ENCODE results near the gene DMKN.
"Not testable (repeated sequence)": the region's sequence is repeated elsewhere in the genome, so short reads cannot be mapped to it uniquely, and the experiment has no call there.

DMKN gene

DNA sequence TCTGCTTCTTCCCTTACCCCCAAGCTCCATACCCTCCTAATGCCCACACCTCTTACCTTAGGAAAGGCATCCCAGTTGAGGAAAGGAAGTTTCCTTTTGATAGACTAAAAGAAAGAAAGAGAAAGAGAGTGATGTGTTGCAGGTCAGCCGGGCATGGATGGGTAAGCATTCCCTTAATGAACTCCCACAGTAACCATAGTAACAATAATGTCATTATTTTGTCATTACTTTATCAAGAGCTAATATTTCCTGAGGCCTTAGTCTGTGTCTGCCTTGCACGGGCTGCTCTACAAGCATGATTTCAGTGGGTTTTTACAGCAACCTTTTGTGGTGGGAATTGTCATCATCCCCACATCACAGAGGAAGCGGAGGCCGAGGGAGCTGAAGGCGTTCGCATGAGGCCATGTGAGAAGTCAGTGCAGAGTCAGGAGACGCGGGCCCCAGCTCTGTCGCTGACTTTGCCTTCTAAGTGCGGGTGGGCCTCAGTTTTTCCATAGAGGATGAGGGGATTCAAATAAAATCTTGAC lies 25.7 kb downstream of the DMKN start:
- TF ChIP-seq POLR2A (IDR thresholded peaks at IDR 0.05; ENCODE audit: low read depth, low read length), result no peak
- FAIRE-seq (no peak), DNase-seq (ENCODE audit: insufficient read length, low spot score) (no peak)

GRCh38 chr19:35486268-35486708 lies 27.2 kb downstream of the DMKN start:
- no peak for DNase-seq (ENCODE audit: insufficient read length, low spot score)
- no peak for TF ChIP-seq POLR2A (IDR thresholded peaks at IDR 0.05; ENCODE audit: low read depth, low read length)
- FAIRE-seq, result no peak

GRCh38 chr19:35484252-35485036 lies 29.0 kb downstream of the DMKN start:
- DNase-seq (ENCODE audit: insufficient read length, low spot score) (no peak), FAIRE-seq (no peak)
- TF ChIP-seq POLR2A (IDR thresholded peaks at IDR 0.05; ENCODE audit: low read depth, low read length), result no peak

DNA sequence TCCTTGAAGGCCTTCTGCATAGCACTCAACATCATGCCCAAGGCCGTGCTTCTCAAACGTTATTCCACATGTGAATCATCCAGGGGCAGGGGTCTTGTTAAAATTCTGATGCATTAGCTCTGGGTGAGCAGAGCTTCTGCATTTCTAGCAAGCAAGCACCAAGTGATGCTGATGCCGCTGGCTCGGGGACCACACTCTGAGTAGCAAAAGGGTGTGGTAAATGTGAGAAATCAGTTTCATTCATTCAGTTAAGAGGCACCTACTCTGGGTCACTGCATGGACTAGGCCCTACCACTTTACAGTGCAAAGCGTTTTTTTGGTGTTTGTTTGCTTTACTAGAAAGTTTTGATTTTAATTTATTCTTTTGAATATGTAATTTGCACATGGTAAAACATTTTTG lies 30.4 kb downstream of the DMKN start:
- no peak for FAIRE-seq

GRCh38 chr19:35478794-35479677 lies 34.4 kb downstream of the DMKN start:
- no peak for TF ChIP-seq POLR2A (IDR thresholded peaks at IDR 0.05; ENCODE audit: low read depth, low read length)
- FAIRE-seq (no peak), DNase-seq (ENCODE audit: insufficient read length, low spot score) (no peak)

More for the DNA sequence above, 30.4 kb downstream of the DMKN start:
- no peak for DNase-seq (ENCODE audit: insufficient read length, low spot score)
- no peak for TF ChIP-seq POLR2A (IDR thresholded peaks at IDR 0.05; ENCODE audit: low read depth, low read length)

DNA sequence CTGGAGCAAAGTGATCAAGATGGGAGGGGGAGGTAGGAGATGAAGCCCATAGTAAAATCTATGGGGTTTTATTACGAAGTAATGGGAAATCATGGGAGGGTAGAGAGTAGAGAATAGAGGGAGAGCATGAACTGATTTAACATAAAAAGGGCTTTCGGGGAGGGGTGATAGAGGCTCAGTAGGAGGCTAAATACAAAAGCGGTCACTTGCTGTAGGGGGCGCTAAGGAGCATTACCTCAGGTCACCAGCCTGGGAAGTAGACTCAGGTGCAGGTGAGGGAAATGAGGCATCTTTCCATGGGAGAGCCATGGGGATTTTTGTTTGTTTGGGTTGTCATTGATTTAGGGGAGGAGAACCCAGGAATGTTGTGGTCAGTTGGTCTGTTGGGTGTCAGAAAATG lies 37.3 kb downstream of the DMKN start:
- DNase-seq (ENCODE audit: insufficient read length, low spot score) (no peak), FAIRE-seq (no peak)
- TF ChIP-seq POLR2A (IDR thresholded peaks at IDR 0.05; ENCODE audit: low read depth, low read length), result no peak

- not testable (repeated sequence) for FAIRE-seq; DNase-seq (ENCODE audit: insufficient read length, low spot score)
Measured at GRCh38 chr19:35474594-35474993, 38.9 kb downstream of the DMKN start.

GRCh38 chr19:35474104-35474503 lies 39.3 kb downstream of the DMKN start:
- TF ChIP-seq POLR2A (IDR thresholded peaks at IDR 0.05; ENCODE audit: low read depth, low read length), result no peak
- no peak for FAIRE-seq
- DNase-seq (ENCODE audit: insufficient read length, low spot score), result no peak

- no peak for TF ChIP-seq POLR2A (IDR thresholded peaks at IDR 0.05; ENCODE audit: low read depth, low read length)
- no peak for DNase-seq (ENCODE audit: insufficient read length, low spot score)
- no peak for FAIRE-seq
Measured at GRCh38 chr19:35471946-35472345, 41.5 kb downstream of the DMKN start.

GRCh38 chr19:35471075-35471474 lies 42.4 kb downstream of the DMKN start:
- not testable (repeated sequence) for FAIRE-seq

GRCh38 chr19:35470128-35470527 lies 43.3 kb downstream of the DMKN start:
- DNase-seq (ENCODE audit: insufficient read length, low spot score) (no peak), FAIRE-seq (no peak)
- TF ChIP-seq POLR2A (IDR thresholded peaks at IDR 0.05; ENCODE audit: low read depth, low read length), result no peak

More at GRCh38 chr19:35471075-35471474, 42.4 kb downstream of the DMKN start:
- DNase-seq (ENCODE audit: insufficient read length, low spot score), result not testable (repeated sequence)

DNA sequence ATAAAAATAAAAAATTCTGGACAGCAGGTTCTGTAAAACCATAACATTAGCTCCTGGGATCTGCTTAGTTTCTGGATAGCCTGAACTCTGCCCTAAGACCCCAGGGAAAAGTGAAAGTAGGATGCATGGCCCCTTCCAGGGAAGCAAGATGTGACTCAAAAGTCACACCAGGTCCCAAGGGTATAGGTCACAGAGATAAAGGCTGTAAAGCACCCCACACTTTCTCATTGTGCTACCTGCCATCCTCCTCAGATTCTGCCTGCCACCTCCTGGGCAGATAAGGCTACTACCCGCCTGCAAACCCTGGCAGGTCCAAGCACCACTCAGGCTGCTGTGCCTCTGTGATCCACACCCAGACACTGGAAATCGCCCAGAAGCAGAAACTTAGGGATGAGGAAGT lies 44.8 kb downstream of the DMKN start:
- no peak for TF ChIP-seq POLR2A (IDR thresholded peaks at IDR 0.05; ENCODE audit: low read depth, low read length)
- FAIRE-seq (peak; percentile 43), DNase-seq (ENCODE audit: insufficient read length, low spot score) (peak; percentile 70)

DNA sequence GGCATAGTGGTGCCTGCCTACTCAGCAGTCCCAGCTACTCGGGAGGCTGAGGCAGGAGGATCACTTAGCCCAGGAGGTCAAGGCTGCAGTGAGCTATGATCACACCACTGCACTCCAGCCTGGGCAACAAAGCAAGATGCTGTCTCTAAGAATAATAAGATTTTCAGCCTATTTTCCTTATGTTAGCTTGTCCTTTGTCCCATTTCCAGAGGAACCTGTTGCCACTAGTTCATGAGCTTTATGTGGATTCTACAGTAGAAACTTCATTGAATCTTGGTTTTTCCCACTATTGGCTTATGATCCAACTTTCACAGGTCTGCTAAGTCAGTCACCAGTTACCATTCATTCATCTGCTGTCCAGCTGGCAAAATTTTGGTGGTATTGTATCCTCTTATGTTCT lies 47.2 kb downstream of the DMKN start:
- TF ChIP-seq POLR2A (IDR thresholded peaks at IDR 0.05; ENCODE audit: low read depth, low read length), result no peak
- DNase-seq (ENCODE audit: insufficient read length, low spot score) (no peak), FAIRE-seq (no peak)

- not testable (repeated sequence) for DNase-seq (ENCODE audit: insufficient read length, low spot score); FAIRE-seq
Measured at GRCh38 chr19:35462956-35463355, 50.5 kb downstream of the DMKN start.

Measured in H54 (cell line).